Measurements from ENCODE around the gene UCN2. TPM values are rescaled to one million over a fixed set of nuclear protein-coding genes. Genes with fewer than 3 reads are reported as not detected.

UCN2 gene
- total and polyA plus RNA-seq, 2 donors (not counting 3 experiments of a cell fraction or from before 2014, with no cell fraction given), result 0.11 TPM; not detected in 1

DNA sequence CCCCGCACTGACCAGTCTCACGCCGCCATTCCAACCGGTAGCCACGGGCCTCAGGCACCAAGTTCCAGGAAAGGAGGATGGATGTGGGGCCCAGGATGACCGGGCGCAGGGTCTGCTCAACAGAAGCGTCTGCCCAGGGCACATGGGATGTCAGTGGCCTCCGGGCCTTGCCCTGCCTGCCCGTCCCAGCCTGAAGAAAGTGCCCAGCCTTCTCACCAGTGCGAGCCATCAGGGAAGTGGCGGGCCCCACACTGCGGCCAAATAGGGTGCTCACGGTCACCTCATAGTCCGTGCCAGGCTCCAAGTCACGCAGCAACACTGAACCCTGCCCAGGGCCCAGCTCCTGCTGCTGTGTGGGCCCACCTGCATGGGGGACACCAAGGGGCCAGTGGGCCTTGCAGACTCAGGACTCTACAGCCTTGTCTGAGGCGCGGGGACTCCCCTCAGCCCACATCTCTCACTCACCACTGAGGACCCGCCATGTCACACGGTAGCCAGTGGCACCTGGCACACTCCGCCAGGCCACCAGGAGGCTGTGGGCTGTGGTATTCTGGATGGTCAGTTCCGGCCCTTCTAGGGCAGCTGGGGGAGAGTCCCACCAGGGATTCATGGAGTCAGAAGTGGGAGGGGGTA lies 28.4 kb upstream of the UCN2 start:
- TF ChIP-seq JUN (IDR thresholded peaks at IDR 0.05; ENCODE audit: borderline replicate concordance, insufficient read depth, insufficient read length, low read depth) (no peak), GATA2 (IDR thresholded peaks at IDR 0.05; ENCODE audit: insufficient read depth, insufficient read length, low read depth, low read length) (no peak), MYC (IDR thresholded peaks at IDR 0.05; ENCODE audit: low read depth, low read length) (no peak), POLR2A (IDR thresholded peaks at IDR 0.05; ENCODE audit: low read depth, low read length) (no peak), POLR2AphosphoS5 (IDR thresholded peaks at IDR 0.05; ENCODE audit: insufficient read depth, low read depth, low read length) (no peak), FOS (IDR thresholded peaks at IDR 0.05; ENCODE audit: borderline replicate concordance, insufficient read depth, low read length) (no peak), EZH2 (IDR thresholded peaks at IDR 0.05; ENCODE audit: borderline replicate concordance, low read depth, low read length, severe bottlenecking) (no peak)
- TF ChIP-seq, protein P1, sequence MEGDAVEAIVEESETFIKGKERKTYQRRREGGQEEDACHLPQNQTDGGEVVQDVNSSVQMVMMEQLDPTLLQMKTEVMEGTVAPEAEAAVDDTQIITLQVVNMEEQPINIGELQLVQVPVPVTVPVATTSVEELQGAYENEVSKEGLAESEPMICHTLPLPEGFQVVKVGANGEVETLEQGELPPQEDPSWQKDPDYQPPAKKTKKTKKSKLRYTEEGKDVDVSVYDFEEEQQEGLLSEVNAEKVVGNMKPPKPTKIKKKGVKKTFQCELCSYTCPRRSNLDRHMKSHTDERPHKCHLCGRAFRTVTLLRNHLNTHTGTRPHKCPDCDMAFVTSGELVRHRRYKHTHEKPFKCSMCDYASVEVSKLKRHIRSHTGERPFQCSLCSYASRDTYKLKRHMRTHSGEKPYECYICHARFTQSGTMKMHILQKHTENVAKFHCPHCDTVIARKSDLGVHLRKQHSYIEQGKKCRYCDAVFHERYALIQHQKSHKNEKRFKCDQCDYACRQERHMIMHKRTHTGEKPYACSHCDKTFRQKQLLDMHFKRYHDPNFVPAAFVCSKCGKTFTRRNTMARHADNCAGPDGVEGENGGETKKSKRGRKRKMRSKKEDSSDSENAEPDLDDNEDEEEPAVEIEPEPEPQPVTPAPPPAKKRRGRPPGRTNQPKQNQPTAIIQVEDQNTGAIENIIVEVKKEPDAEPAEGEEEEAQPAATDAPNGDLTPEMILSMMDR (IDR thresholded peaks at IDR 0.05; ENCODE audit: extremely low read depth in 1 of 2, insufficient read depth in 1 of 2, low read depth in 1 of 2, low read length in 2 of 2), result no peak
- TF ChIP-seq, protein P2, sequence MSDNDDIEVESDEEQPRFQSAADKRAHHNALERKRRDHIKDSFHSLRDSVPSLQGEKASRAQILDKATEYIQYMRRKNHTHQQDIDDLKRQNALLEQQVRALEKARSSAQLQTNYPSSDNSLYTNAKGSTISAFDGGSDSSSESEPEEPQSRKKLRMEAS (IDR thresholded peaks at IDR 0.05; ENCODE audit: insufficient read depth, insufficient read length), result no peak
- Histone ChIP-seq H3K9ac (replicated peaks; ENCODE audit: extremely low read depth, insufficient read depth, low read length) (no peak overlapping the region), H3K9me1 (replicated peaks; ENCODE audit: control insufficient read depth, extremely low read depth, insufficient read depth, low read length) (no peaks in the 10 kb centered on the region), H3K4me2 (ENCODE audit: insufficient read depth, low read length) (no peak overlapping the region), H3K27ac (ENCODE audit: insufficient read depth, low read depth, low read length) (no peak overlapping the region), H3K4me1 (ENCODE audit: control insufficient read depth, extremely low read depth, insufficient read depth, low read length) (peaks cover 6% of the 10 kb centered on the region), H3K36me3 (ENCODE audit: control insufficient read depth in 2 of 2, extremely low read depth in 1 of 2, insufficient read depth in 2 of 2, low read length in 2 of 2) (no peaks in the 10 kb centered on the region), H4K20me1 (replicated peaks; ENCODE audit: control insufficient read depth, extremely low read depth, insufficient read depth, low read length) (no peaks in the 10 kb centered on the region), H3K4me3 (replicated peaks in 1 of 3; ENCODE audit: insufficient read depth in 1 of 3, low read depth in 1 of 3, low read length in 3 of 3) (no peak overlapping the region), H3K79me2 (ENCODE audit: control insufficient read depth, insufficient read depth, low read length) (no peaks in the 10 kb centered on the region), H2AFZ (ENCODE audit: low read depth, low read length) (no peak overlapping the region), H3K27me3 (ENCODE audit: control insufficient read depth in 2 of 2, insufficient read depth in 2 of 2, low read length in 2 of 2) (peaks cover 9 to 11% of the 10 kb centered on the region in 2 experiments), H3K9me3 (replicated peaks; ENCODE audit: control insufficient read depth, insufficient read depth, low read length) (no peaks in the 10 kb centered on the region)
- DNase-seq (ENCODE audit: low read depth, low spot score) (no peak), FAIRE-seq (no peak)
- dilution Hi-C loops (cut with MboI; ENCODE audit: extremely low pct_ligation_motif_present, low sequenced_read_pairs) (no loop called here), intact Hi-C loops (cut with micrococcal nuclease) (no loop called here)
- ChIA-PET CTCF (no interaction called here), POLR2A (no interaction called here)
- BruUV-seq (replicated peaks), result no TSS peak
